NCI-H69 (cell line): ENCODE results near the gene BNC2.
"Not testable (repeated sequence)": the region's sequence is repeated elsewhere in the genome, so short reads cannot be mapped to it uniquely, and the experiment has no call there.

ENCODE experiments used
- DNase-seq: peaks from one replicate; lab custom pipeline; 2025; lab: John Stamatoyannopoulos, UW

BNC2 gene

GRCh38 chr9:16505199-16505598, 365.3 kb downstream of the BNC2 start:
- DNase-seq, result no peak

GRCh38 chr9:16501726-16502125, 368.7 kb downstream of the BNC2 start:
- no peak for DNase-seq

- DNase-seq, result no peak
Observed at GRCh38 chr9:16501141-16501540, 369.3 kb downstream of the BNC2 start.

- no peak for DNase-seq
Observed at GRCh38 chr9:16500386-16500785, 370.1 kb downstream of the BNC2 start.

- DNase-seq, result peak; percentile 52
Observed at GRCh38 chr9:16499892-16500291, 370.6 kb downstream of the BNC2 start.

- DNase-seq, result no peak
Observed at GRCh38 chr9:16496908-16497307, 373.6 kb downstream of the BNC2 start.

GRCh38 chr9:16487915-16488314, 382.6 kb downstream of the BNC2 start:
- no peak for DNase-seq

GRCh38 chr9:16485575-16486321, 384.7 kb downstream of the BNC2 start:
- DNase-seq, result peak; percentile 12

- no peak for DNase-seq
Observed at GRCh38 chr9:16485160-16485559, 385.3 kb downstream of the BNC2 start.

GRCh38 chr9:16484744-16485143, 385.7 kb downstream of the BNC2 start:
- peak; percentile 87 for DNase-seq

- no peak for DNase-seq
Observed at GRCh38 chr9:16484180-16484579, 386.3 kb downstream of the BNC2 start.

- DNase-seq, result no peak
Observed at GRCh38 chr9:16482764-16483163, 387.7 kb downstream of the BNC2 start.

GRCh38 chr9:16480584-16480983, 389.9 kb downstream of the BNC2 start:
- DNase-seq, result not testable (repeated sequence)

- DNase-seq, result no peak
Observed at GRCh38 chr9:16475996-16476395, 394.5 kb downstream of the BNC2 start.

- DNase-seq, result peak; percentile 62
Observed at GRCh38 chr9:16475257-16475656, 395.2 kb downstream of the BNC2 start.

GRCh38 chr9:16469184-16469583, 401.3 kb downstream of the BNC2 start:
- DNase-seq, result no peak

- no peak for DNase-seq
Observed at GRCh38 chr9:16461851-16462250, 408.6 kb downstream of the BNC2 start.

- peak; percentile 30 for DNase-seq
Observed at GRCh38 chr9:16461137-16461840, 409.2 kb downstream of the BNC2 start.

- no peak for DNase-seq
Observed at GRCh38 chr9:16460696-16461095, 409.8 kb downstream of the BNC2 start.

- peak; percentile 59 for DNase-seq
Observed at GRCh38 chr9:16459421-16460148, 410.9 kb downstream of the BNC2 start.

GRCh38 chr9:16458696-16459420, 411.6 kb downstream of the BNC2 start:
- DNase-seq, result peak; percentile 94

- no peak for DNase-seq
Observed at GRCh38 chr9:16455842-16456241, 414.6 kb downstream of the BNC2 start.
